Activated naive CD8-positive, alpha-beta T cell treated with anti-CD3 and anti-CD28 coated beads, Interleukin-2, amount 50 U/mL, for 16 hours (primary cell): ENCODE measurements around the gene ODF2L.
A peak's percentile ranks its signal among the peaks of the same experiment; 100 is the strongest.

Experiments used
- DNase-seq: peaks from one replicate; pipeline ENCODE4 v3.0.0-alpha.2; 2020; ENCODE audit warnings: low read depth, low spot score

The ODF2L gene, protein sequence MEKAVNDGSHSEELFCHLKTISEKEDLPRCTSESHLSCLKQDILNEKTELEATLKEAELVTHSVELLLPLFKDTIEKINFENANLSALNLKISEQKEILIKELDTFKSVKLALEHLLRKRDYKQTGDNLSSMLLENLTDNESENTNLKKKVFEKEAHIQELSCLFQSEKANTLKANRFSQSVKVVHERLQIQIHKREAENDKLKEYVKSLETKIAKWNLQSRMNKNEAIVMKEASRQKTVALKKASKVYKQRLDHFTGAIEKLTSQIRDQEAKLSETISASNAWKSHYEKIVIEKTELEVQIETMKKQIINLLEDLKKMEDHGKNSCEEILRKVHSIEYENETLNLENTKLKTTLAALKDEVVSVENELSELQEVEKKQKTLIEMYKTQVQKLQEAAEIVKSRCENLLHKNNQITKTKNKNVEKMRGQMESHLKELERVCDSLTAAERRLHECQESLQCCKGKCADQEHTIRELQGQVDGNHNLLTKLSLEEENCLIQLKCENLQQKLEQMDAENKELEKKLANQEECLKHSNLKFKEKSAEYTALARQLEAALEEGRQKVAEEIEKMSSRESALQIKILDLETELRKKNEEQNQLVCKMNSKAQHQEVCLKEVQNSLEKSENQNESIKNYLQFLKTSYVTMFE

DNA sequence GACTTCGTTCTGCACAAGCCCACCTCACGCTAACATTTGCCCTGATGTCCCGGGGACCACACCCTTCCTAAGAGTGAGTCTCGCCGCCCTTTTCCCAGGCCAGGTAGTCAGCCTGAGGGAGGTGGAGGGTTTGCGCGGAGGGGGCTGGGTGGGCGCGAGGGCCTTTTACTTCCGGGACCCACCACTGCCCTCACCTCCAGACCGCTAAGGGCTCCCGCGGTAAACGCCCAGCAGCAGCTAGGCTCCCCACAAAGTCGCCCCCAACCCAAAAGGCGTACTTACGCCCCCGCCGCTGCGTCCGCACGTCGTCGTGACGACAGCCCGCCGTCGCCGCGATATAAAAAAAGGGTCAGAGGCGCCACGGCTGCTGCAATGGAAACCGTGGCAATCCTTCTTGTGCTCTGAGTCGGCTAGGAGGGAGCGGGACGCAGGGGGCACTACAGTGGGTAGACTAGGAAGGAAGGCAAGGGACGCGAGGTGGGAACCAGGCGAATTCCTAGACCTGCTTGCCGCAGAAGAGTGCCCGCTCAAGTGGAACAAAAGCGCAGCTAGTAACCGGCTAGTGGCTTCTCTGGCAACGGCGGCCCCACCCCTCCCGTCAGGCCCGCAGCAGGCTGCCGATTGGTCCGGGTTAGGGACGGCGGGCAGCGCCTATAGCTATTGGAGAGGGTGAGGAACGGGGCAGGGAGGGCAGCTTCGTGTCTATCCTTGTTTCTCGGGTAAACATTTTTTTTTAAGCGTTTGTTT, at the start of gene ODF2L:
ODF2L (minus strand) TSS at position 573 of the 747 bp plus-strand sequence. CDS start 9,296 bp downstream, outside the sequence.
- DNase-seq = peak; percentile 68

DNA sequence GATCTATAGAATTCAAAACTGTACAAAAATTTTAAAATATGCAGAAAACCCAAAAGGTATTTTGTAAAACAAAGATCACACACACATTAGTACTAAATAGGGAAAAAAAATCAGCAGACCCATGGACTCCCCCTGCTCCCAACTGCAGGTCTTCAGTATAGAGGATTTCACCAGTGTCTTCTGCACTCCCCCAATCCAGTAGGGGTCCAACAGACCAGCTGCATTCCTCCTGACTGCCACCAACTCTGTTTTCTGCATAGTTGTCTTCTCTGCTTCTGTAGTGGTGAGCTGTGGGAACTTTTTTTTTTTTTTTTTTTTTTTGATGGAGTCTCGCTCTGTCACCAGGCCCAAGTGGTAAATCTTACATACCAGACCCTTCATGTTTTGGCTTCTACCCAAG, 49.8 kb upstream of the ODF2L start:
- no peak for DNase-seq

DNA sequence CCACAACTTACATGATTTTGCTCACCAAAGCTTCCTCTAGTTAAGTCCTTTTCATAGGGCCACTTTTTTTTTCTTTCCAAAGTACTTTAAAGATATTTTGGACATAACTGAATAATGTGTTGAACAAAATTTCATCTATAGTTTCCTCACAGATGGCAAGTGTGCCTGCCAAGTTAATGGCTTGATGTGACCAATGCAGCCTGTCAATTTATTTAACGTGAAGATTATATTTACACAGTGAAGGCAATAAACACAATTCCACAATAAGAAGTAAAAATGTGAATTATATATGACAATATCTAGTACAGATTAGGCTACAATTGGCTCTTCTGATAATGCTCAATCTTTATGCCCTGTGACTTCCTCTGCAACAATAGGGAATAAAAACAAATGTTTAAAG, 45.9 kb upstream of the ODF2L start:
- DNase-seq = no peak

DNA sequence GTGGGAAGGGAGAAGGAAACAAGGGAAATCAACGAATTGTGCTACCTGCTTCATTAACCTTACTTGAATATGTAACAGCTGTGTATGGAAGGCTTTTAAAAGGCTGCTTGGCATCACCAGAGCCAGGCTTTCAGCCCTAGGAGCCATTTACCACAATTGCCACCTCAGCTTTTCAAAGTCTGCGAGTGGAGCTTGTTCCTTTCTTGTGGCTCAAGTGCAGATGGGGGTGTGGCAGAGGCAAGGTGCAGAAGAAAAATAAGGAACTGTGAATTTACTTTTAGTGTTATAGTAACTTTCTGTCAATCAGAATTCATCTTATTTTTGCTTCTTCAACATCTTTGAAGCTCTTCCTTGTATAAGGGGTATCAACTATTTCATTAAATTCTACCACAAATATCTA, 45.5 kb upstream of the ODF2L start:
- DNase-seq = no peak

DNA sequence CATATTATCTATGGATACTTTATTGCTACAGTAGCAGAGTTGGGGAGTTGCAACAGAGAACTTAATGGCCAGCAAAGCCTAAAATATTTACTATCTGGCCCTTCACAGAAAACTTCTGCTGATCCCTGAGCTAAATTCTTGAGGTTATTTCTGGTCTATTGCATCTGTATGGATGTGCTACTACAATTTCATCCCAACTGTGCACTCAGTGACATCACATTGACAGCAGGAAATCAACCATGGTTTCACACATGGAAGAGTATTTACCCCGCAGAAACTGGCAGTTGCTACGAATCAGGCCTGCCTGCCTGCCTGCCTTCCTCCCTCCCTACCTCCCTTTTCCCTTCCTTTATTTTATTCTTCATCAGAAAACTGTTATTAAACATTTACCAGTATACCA, 39.9 kb upstream of the ODF2L start:
- no peak for DNase-seq

DNA sequence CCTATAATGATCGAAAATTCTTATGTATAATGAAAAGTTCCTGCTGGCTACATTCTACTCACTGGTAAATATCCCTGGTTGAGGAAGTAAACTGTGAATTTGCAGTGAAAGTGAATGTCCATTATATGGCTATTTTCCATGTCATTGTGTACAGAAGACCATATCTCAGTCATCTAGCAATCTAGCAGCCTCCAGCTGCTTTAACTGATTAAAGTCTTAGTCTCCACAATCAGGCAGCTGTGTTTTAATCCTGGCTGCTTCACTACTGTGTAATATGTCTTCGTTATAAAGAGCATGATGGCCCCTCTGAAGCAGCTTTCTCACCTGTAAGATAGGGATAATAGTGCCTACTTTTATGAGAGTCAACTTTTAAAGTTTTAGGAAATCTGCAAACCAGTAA, 39.2 kb upstream of the ODF2L start:
- no peak for DNase-seq

DNA sequence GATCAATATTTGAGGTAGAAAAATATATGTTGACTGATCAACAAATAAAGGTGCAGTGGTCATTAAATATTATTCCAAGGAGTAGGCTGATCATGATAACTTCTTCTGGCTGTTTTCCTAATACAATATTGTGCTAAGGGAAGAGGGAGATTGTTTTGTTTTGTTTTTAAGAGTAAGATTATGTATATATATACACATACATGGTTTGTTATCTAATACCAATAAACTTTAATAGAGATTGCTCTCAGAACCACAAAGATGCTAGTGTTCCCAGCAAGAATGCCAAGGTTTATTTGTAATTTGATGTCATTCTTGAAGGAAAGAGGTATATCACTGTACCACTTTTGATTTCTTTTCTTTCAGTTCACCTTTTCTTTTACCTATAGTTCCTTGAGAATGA, 37.9 kb upstream of the ODF2L start:
- no peak for DNase-seq

DNA sequence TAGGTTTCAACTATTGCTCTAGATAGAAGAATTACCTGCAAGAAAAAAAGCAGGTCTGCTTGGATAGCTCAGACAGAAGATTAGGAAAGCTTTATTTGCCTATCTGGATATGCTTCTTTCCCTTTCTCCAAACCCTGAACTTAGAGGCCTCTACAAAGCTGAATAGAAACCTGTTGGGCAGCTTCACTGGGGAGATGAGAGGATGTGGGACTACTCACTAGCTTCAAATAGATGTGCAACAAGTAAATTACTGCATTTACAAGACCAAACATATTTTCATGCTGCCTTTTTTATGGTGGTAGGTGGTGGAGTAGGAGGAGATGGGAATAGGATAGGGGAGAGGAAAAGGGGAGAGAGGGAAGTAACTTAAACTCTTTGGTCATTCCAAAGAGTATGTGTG, 34.3 kb upstream of the ODF2L start:
- no peak for DNase-seq

DNA sequence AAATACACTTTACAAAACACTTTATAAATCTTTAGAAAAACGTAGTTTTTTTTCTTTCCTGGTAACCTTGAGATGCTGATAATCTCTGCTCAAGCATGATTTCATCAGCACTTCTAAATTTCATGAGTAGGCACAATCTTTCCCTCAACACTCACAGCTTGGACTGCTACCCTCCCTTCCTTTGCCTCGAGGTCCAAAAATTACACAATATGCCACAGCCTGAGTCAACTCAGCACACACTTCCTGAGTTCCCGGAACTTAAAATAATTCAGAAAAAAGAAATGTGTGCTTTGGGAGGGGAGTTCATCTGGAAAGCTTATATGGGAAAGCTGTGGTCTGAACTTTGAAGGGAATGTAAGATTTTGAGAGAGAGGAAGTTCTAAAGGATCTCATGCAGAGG, 33.7 kb upstream of the ODF2L start:
- DNase-seq = no peak

DNA sequence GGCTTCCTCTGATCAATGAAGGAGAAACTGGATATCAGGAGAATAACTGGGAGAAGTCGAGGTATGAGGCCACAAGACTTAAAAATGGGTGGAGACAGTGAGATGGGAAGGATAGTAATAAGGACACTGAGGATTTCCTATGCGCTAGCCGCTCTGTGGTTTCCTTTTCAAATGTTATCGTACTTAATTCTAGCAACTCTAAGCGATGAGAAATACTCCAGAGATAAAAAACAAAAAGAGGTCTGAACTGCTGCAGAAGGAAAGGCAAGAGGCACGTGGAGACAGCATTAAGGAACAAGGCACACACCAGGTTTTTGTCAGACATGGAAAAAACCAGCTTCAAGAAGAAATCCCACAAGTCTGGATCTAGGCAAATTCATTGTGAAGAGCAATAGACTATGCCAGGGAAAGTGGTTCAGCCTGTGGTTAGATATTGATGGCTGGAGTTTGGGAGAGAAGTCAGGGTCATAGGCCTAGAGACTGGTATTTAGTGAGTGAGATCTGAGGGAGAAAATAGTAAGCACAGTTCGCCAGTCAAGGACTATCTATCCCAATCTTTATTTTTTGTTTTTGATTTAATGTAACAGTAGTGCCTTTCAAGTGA, 33.1 kb upstream of the ODF2L start:
- no peak for DNase-seq

DNA sequence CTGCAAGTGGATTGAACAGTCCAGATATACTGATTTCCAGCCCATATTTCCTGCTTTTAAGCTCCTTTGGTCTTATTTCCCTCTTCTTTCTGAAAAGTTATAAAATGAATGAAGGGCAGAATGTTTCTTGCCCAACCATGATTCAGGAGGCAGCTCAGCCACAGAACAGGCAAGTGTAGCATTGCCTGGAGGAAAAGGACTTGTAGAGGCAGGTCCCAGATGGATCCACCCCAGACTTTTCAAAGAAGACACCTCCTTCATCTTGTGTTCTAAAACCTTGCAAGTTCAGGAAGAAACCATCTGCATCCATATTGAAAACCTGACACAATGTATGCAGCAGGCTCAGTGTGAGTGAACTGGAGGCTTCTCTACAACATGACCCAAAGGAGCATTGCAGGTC, 27.8 kb upstream of the ODF2L start, which contains the start of gene CLCA2:
CLCA2 (plus strand) TSS at position 299 of the 400 bp plus-strand sequence; CDS start at position 376, 77 bp downstream.
- no peak for DNase-seq

DNA sequence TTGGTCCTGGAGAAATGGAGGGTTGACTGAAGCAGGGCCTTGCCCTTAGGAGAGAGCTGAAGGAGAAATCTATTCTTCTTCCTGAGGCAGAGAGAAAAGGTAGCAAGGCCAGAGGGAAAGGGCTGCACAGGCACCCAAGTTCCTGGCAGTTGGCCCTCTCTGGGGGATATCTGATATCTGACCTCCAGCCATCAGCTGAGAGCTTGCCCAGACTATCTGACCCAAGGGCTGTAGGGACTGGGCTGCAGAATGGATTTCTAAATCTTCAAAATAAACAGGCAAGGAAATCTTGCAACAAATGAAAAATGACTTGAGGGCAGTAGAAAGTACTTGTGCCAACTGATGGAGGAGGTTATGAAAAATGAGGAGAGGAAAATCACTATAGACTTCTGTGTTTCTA, 27.4 kb upstream of the ODF2L start:
- no peak for DNase-seq

DNA sequence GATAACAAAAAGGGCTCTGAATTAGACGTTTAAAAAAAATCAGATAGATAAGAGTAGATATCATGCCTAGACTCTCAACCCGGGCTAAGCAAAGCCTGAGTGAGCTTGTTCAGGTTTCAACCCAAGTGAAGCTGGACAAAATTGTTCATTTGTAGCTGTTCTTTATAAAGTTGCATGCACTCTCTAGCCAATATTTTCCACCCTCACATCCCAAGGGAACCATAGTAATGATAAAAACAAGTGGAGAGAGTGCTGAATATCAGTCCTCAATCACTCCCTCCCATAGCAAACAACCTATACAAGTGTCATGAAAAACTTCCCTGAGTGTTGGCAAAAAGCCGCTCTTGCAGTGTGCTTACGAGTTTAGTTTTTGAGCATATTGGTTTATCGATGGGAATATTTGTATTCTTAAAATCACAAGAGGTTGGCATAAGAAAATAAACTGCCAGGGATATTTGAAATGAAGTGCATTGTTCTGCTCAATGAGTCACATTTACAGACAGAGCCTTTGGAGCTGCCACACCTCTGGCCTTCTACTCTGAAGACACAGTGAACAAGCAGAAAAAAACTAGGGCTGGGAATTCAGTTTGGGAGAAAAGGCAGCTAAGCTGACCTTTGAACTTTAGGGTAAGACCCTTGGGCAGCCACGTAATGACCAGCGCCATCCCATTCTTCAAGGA, 25.6 kb upstream of the ODF2L start:
- DNase-seq = no peak

DNA sequence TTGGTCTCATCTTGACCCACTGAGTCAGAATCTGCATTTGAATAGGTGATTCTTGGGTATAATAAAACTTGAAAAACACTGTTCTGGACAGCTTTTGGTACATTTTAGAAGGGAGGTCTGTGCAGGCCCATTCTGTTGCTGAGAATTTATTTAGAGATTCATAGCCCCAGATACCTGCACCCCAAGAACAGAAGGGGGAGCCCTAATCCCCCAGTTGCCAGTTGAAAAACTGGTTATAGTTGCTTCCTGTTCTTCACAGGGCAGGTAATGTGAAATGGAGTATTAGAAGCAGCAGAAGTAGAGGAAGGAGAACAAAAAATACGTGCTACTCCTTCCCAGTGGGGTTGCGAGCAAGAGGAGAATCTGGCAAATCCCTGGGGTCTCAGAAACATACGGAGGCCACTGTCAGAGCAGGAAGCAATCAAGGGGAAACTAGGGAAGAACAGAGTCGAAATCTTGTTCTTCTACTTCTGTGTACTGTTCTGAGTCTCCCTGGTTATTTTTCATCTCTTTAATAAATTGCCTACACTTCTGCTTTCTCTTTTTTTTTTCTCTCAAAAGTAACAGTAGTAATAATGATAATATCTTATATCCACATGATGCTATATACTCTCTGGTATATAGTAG, 23.3 kb upstream of the ODF2L start:
- DNase-seq = no peak

DNA sequence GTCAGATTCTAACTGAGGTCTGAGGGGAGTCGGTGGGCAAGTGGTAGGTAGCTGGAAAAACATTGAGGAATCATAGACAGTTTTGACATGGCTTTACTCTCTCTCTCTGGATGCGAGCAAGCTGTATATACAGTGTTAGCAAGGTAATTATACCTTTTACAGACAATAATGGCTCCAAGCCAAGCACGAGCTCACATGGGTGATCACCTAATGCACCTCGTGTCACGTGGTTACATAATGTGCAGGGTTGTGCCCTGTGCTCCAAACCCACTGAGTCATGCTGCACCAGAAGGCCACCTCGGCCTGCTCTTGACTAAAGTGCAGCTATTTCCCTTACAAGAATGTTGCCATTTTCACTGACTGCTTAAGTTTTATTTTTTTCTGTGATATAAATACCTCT, 20.2 kb upstream of the ODF2L start:
- DNase-seq = no peak

DNA sequence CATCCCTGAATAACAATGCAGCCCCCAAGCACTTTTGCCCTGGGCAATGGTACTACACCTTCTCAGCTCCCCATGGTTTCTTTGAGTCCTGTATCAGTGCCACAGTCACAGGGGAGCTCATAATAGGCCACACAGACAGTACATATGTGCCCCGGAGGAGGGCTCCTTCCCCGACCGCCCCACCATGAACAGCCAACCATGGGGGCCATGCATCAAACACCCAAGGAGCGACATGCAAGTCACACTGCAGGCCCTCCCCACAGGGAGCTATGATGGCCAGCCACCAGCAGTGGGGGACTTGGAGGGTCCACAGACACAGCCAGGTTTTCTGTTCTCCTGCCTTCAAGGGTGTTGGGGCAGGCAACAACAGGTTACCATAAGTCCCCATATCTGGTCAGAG, 14.8 kb upstream of the ODF2L start:
- DNase-seq = no peak

DNA sequence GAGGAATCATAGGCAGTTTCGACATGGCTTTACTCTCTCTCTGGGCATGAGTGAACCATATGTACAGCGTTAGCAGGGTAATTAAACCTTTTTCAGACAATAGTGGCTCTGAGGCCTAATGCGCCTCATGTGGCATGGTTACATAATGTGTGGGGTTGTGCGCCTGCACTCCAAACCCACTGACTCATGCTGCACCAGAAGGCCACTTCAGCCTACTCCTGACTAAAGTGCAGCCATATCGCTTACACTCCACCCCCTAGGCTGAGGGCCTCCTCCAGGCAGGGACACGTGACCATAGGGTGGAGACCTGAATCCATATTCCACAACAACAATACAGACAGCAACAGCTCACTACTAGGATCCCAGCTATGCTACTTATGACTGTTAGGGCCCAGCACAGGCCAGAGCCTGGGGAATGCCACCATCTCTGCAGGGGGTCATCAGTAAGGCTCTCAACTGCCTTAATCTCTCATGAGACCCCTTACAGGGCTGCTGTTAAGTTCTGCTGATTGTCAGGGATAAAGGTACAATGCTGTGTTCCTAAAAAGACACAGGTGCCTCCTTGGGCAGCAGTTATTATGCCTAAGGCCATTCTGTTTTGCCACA, 13.4 kb upstream of the ODF2L start:
- DNase-seq = no peak

DNA sequence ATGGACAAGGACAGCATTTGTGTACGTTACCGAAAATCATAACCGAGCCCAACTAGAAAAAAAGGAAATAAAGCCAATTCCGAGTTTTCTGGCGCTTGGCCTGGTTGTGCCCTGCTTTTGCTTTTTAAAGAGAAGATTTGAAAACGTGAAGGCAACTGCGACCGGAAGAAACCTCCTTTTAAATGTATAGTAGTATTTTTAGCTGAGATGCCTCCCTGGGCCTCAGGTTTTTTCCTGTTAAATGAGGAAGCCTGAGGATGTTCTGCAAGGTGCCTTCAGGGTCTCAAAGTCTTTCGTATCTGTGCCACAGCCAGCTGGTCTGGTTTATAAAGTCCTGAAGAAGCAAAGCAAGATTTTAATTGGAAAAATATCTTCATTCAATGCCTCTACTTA, 371 bp upstream of the ODF2L start:
- no peak for DNase-seq

DNA sequence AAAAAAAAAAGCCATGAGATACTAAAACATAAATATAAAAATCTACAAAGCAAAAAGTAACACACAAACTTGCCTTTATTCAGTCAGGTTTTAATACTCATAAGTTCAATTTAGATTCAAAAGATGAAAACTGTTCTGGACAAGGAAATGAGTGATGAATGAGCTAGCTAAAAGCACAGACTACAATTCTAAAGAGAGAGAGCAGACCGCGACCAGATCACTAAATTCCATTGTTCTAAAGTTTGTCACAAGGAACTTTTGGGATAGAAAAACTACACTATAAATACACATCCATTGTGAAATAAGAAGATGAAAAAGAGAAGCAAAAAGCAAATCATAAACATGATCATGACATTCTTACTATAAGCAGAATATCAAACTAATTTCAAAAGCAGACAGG, 1.7 kb downstream of the ODF2L start:
- no peak for DNase-seq

DNA sequence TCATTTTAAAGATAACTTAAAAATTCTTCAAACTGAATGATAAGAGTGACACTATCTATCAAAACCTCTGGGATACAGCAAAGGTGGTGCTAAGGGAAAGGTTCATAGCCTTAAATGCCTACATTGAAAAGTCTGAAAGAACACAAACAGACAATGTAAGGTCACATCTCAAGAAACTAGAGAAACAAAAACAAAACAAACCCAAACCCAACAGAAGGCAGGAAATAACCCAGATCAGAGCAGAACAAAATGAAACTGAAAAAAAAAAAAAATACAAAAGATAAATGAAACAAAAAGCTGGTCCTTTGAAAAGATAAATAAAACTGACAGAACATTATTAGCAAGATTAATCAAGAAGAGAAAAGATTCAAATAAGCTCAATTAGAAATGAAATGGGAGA, 6.8 kb downstream of the ODF2L start:
- DNase-seq = no peak

DNA sequence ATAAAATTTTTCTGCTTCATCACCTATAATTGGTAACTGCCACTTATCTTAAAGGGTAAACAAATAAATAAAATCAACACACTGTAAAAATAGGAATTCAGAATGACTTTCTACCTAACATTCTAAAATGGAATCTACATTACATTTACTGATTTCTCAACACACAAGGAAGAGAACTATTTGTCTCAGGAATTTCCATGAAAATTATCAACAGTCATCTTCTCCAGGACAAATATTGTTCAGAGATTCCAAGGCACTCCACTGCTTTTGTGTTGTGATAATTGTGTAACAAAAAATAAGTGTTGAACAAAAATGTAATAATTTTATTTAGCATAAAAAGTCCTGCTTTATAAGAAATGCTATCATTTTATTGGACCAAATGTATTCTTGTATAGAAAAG, 7.3 kb downstream of the ODF2L start:
- no peak for DNase-seq
